Measurements from ENCODE around the gene E2F3.

E2F3 gene

DNA sequence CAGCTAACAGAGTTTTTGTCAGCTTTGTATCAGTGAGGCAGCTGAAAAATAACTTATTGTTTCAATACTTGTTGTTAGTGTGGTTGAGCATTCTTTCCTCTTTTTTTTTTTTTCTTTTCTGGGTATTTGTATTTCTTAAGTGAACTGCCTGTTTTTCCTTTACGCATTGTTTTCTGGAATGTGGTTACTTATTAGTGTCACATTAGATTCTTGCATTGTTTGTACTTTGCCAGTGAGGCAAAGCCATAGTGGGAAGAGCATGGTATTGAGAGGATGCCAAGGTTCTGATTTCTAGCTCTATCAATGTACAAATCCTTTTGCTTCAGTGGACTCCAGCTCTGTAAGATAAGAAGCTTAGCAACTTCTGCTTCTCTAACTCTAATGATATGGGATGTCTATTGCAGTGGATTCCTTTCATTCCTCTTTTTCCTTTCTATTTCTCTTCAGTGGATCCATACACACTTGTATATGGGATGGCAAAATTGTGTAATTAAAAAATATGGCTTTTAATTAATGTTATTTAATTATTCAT is 136.5 kb downstream of the E2F3 start:
- DNase-seq = peak; percentile 41

GRCh38 chr6:20538907-20539306 is 137.2 kb downstream of the E2F3 start:
- DNase-seq = no peak

DNA sequence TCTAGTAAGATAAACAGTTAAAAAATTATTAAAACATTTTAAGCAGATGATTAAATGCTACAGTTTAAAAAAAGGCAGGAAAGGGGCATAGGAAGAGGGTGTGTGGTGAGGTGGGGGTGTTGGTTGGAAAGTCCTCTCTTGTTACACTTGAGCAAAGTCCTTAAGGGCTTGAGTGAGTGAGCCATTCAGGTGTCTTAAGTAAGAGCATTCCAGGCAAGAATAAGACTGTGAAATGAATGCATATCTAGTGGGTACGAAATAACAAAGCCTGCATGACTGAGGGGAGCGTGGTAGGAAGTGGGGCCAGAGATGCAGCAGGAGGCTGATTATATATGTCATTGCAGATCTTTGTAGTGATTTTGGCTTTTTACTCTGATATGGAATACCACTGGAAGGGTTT is 137.7 kb downstream of the E2F3 start:
- no peak for DNase-seq

GRCh38 chr6:20540683-20541082 is 139.0 kb downstream of the E2F3 start:
- no peak for DNase-seq

GRCh38 chr6:20541382-20541781 is 139.7 kb downstream of the E2F3 start:
- DNase-seq = no peak

DNA sequence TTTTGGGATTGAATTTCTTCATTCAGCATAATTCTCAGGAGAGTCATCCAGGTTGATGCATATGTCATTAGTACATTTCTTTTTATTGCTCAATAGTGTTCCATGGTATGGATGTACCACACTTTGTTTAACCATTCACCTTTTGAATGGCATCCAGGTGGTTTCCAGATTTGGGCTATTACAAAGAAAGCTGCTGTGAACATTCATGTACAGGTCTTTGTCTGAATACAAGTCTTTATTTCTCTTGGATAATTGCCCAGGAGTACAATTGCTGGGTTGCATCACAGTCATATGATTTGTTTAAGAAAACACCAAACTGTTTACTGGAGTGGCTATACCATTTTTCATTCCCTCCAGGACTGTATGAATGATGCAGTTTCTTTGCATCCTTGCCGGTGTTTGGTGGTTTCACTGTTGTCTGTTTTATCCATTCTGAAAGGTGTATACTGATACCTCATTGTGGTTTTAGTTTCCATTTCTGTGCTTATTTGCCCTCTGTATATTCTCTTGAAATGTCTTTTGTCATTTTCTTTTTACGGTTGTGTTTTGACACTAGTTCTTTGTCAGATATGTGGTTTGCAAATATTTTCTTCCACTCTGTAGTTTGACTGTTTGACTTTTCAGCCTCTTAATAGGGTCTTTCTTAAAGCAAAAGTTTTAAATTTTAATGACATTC is 141.4 kb downstream of the E2F3 start:
- no peak for DNase-seq

Measured in NCI-H82 (cell line).